ENCODE results near the gene TMPRSS11F. TPM values are rescaled to one million over a fixed set of nuclear protein-coding genes. Genes with fewer than 3 reads are reported as not detected.

The TMPRSS11F gene
- polyA plus RNA-seq, 4 donors: not detected

DNA sequence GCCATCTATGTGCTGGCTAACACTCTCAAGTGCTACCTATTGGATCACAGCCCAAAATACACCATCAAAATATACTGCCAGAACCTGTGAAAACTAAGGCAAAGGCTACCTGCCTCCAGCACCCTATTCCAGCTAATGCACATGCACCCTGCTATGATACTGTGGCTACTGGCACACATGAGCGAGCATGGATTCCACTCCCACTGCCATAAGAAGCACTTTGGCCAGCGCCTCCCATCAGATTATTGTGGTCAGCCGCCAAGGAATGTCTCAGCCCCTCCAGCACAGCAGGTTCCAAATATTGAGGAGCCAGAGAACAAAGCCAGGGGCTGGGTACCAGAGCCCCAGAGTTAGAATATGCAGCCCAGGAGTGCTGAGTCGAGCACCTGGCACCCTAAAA is 32.5 kb upstream of the TMPRSS11F start:
- Histone ChIP-seq H3K36me3 (ENCODE audit: control insufficient read depth in 3 of 3, insufficient read depth in 2 of 3, low read depth in 1 of 3, low read length in 3 of 3) (no peaks in the 10 kb centered on the region), H3K4me1 (ENCODE audit: control insufficient read depth in 3 of 3, insufficient read depth in 2 of 3, low read depth in 1 of 3, low read length in 2 of 3) (no peaks in the 10 kb centered on the region), H3K4me3 (ENCODE audit: low read depth in 1 of 3, low read length in 3 of 3) (no peak overlapping the region), H3K9me3 (ENCODE audit: control insufficient read depth in 2 of 2, insufficient read depth in 1 of 2, low read depth in 1 of 2, low read length in 1 of 2) (no peaks in the 10 kb centered on the region), H3K27ac (ENCODE audit: low read depth in 1 of 3, low read length in 2 of 3) (no peak overlapping the region), H3K27me3 (ENCODE audit: control insufficient read depth in 3 of 3, insufficient read depth in 3 of 3, low read length in 3 of 3) (no peaks in the 10 kb centered on the region)
- FAIRE-seq (no peak), DNase-seq (no peak)
- 41 to 76% (median 60%) methylated on average over 4 of the region's 4 CpGs for WGBS, 3 donors

DNA sequence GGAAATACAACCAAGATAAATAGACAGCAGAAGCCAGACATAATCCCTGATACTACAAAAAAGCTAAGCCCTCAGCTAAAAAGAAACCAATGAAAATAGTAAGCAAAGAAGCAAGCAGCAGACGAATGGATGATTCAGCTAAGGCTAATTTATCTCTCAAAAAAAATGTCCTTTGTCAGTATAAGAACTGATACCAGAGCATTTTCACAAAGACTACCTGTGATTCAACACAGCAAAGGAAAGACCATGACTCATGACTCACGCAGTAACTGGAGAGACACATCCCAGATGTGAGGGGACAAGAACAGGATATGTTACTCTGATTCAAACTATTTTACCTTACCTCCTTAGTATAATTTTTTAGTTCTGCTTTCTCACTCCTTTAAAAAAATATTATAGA is 22.7 kb upstream of the TMPRSS11F start:
- Histone ChIP-seq H3K4me1 (ENCODE audit: control insufficient read depth in 3 of 3, insufficient read depth in 2 of 3, low read depth in 1 of 3, low read length in 2 of 3) (no peaks in the 10 kb centered on the region), H3K36me3 (ENCODE audit: control insufficient read depth in 3 of 3, insufficient read depth in 2 of 3, low read depth in 1 of 3, low read length in 3 of 3) (no peaks in the 10 kb centered on the region), H3K27ac (ENCODE audit: low read depth in 1 of 3, low read length in 2 of 3) (no peak overlapping the region), H3K9me3 (ENCODE audit: control insufficient read depth in 2 of 2, insufficient read depth in 1 of 2, low read depth in 1 of 2, low read length in 1 of 2) (peaks cover 0 to 6% of the 10 kb centered on the region in 2 donors), H3K27me3 (ENCODE audit: control insufficient read depth in 3 of 3, insufficient read depth in 3 of 3, low read length in 3 of 3) (no peaks in the 10 kb centered on the region), H3K4me3 (ENCODE audit: low read depth in 1 of 3, low read length in 3 of 3) (no peak overlapping the region)
- FAIRE-seq (no peak), DNase-seq (no peak)
- whole genome bisulfite sequencing, 3 donors: 30 to 43% (median 36%) methylated on average over 2 of the region's 2 CpGs

GRCh38 chr4:68148800-68149685 is 19.4 kb upstream of the TMPRSS11F start:
- Histone ChIP-seq H3K27me3 (ENCODE audit: control insufficient read depth in 3 of 3, insufficient read depth in 3 of 3, low read length in 3 of 3) (no peaks in the 10 kb centered on the region), H3K4me3 (ENCODE audit: low read depth in 1 of 3, low read length in 3 of 3) (no peak overlapping the region), H3K4me1 (ENCODE audit: control insufficient read depth in 3 of 3, insufficient read depth in 2 of 3, low read depth in 1 of 3, low read length in 2 of 3) (no peaks in the 10 kb centered on the region), H3K36me3 (ENCODE audit: control insufficient read depth in 3 of 3, insufficient read depth in 2 of 3, low read depth in 1 of 3, low read length in 3 of 3) (no peaks in the 10 kb centered on the region), H3K27ac (ENCODE audit: low read depth in 1 of 3, low read length in 2 of 3) (no peak overlapping the region), H3K9me3 (ENCODE audit: control insufficient read depth in 2 of 2, insufficient read depth in 1 of 2, low read depth in 1 of 2, low read length in 1 of 2) (peaks cover 0 to 6% of the 10 kb centered on the region in 2 donors)
- FAIRE-seq: no peak
- WGBS, 3 donors: 68 to 84% (median 74%) methylated on average over 3 of the region's 3 CpGs
- DNase-seq: no peak

DNA sequence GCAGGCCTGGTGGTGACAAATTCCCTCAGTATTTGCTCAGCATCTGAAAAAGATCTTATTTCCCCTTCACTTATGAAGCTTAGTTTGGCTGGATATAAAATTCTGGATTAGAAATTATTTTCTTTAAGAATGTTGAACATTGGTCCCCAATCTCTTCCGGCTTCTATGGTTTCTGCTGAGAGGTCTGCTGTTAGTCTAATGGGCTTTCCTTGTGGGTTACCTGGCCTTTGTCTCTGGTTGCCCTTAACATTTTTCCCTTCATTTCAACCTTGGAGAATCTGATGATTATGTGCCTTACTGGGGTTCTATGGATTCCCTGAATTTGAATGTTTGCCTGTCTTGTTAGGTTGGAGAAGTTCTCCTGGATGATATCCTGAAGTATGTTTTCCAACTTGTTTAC is 17.4 kb upstream of the TMPRSS11F start:
- no peak for FAIRE-seq
- no peaks in the 10 kb centered on the region for H3K4me1 ChIP-seq (ENCODE audit: control insufficient read depth in 3 of 3, insufficient read depth in 2 of 3, low read depth in 1 of 3, low read length in 2 of 3)
- H3K27ac ChIP-seq (ENCODE audit: low read depth in 1 of 3, low read length in 2 of 3): no peak overlapping the region
- no peaks in the 10 kb centered on the region for H3K36me3 ChIP-seq (ENCODE audit: control insufficient read depth in 3 of 3, insufficient read depth in 2 of 3, low read depth in 1 of 3, low read length in 3 of 3)
- H3K4me3 ChIP-seq (ENCODE audit: low read depth in 1 of 3, low read length in 3 of 3): no peak overlapping the region
- peaks cover 0 to 6% of the 10 kb centered on the region in 2 donors for H3K9me3 ChIP-seq (ENCODE audit: control insufficient read depth in 2 of 2, insufficient read depth in 1 of 2, low read depth in 1 of 2, low read length in 1 of 2)
- no peaks in the 10 kb centered on the region for H3K27me3 ChIP-seq (ENCODE audit: control insufficient read depth in 3 of 3, insufficient read depth in 3 of 3, low read length in 3 of 3)
- DNase-seq: no peak
- WGBS, 3 donors: 96 to 100% (median 100%) methylated on average over 1 of the region's 1 CpG

DNA sequence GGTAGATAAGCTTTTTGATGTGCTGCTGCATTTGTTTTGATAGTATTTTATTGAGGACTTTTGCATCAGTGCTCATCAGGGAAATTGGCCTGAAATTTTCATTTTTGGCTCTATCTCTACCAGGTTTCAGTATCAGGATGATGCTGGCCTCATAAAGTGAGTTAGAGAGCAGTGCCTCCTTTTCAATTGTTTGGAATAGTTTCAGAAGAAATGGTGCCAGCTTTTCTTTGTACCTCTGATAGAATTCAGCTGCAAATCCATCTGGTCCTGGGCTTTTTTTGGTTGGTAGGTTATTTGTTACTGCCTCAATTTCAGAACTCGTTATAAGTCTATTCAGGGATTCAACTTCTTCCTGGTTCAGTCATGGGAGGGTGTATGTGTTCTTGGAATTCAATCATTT is 15.6 kb upstream of the TMPRSS11F start:
- H3K36me3 ChIP-seq (ENCODE audit: control insufficient read depth in 3 of 3, insufficient read depth in 2 of 3, low read depth in 1 of 3, low read length in 3 of 3): no peaks in the 10 kb centered on the region
- FAIRE-seq: no peak
- WGBS, 3 donors: 66 to 83% (median 74%) methylated on average over 1 of the region's 1 CpG

DNA sequence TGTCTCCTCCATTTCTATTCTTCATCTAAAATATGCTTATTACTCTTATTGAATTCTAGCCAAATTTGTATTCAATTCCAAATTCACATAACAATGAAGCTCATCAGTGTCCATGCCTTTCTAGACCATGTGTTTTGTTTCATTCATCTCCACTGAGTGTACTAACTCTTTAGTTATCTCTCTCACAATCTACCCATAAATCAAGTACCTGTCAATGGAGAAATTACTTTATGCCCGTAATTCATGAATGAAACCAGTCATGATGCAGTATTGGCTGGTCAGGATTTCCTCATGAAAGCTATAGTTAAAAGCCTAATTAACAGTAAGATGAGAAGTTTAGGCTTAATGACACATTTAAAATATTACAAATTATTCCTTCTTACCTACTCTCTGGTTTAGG is 12.2 kb upstream of the TMPRSS11F start:
- 3 to 45% (median 24%) methylated on average over 1 of the region's 1 CpG for WGBS, 3 donors
- H3K4me1 ChIP-seq (ENCODE audit: control insufficient read depth in 3 of 3, insufficient read depth in 2 of 3, low read depth in 1 of 3, low read length in 2 of 3): no peaks in the 10 kb centered on the region
- no peak overlapping the region for H3K27ac ChIP-seq (ENCODE audit: low read depth in 1 of 3, low read length in 2 of 3)
- FAIRE-seq: no peak
- H3K36me3 ChIP-seq (ENCODE audit: control insufficient read depth in 3 of 3, insufficient read depth in 2 of 3, low read depth in 1 of 3, low read length in 3 of 3): no peaks in the 10 kb centered on the region
- DNase-seq: no peak
- no peak overlapping the region for H3K4me3 ChIP-seq (ENCODE audit: low read depth in 1 of 3, low read length in 3 of 3)
- no peaks in the 10 kb centered on the region for H3K9me3 ChIP-seq (ENCODE audit: control insufficient read depth in 2 of 2, insufficient read depth in 1 of 2, low read depth in 1 of 2, low read length in 1 of 2)
- H3K27me3 ChIP-seq (ENCODE audit: control insufficient read depth in 3 of 3, insufficient read depth in 3 of 3, low read length in 3 of 3): no peaks in the 10 kb centered on the region

More for the DNA sequence above, 15.6 kb upstream of the TMPRSS11F start:
- H3K9me3 ChIP-seq (ENCODE audit: control insufficient read depth in 2 of 2, insufficient read depth in 1 of 2, low read depth in 1 of 2, low read length in 1 of 2): peaks cover 0 to 6% of the 10 kb centered on the region in 2 donors
- H3K27me3 ChIP-seq (ENCODE audit: control insufficient read depth in 3 of 3, insufficient read depth in 3 of 3, low read length in 3 of 3): no peaks in the 10 kb centered on the region
- H3K4me3 ChIP-seq (ENCODE audit: low read depth in 1 of 3, low read length in 3 of 3): no peak overlapping the region
- no peak overlapping the region for H3K27ac ChIP-seq (ENCODE audit: low read depth in 1 of 3, low read length in 2 of 3)
- H3K4me1 ChIP-seq (ENCODE audit: control insufficient read depth in 3 of 3, insufficient read depth in 2 of 3, low read depth in 1 of 3, low read length in 2 of 3): no peaks in the 10 kb centered on the region
- DNase-seq: no peak

DNA sequence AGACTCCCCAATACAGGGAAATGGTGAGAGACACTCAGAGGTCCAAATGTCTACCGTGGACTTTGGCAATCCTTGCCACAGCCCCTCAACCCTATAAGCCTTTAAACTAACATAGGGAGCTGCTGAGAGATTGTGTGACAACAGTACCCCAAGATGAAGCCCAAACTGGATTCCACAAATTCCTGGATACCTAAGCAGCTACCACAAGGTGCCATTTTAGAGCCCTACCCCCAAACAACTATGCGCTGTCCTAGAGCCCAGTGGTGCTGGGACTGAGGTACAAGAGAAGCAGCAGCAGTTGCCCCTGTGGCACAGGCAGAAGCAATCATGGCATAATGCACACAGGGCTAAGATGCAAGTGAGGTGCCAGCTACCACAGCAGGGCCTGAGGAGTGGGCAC is 2.7 kb upstream of the TMPRSS11F start:
- H3K4me1 ChIP-seq (ENCODE audit: control insufficient read depth in 3 of 3, insufficient read depth in 2 of 3, low read depth in 1 of 3, low read length in 2 of 3): no peaks in the 10 kb centered on the region
- H3K27ac ChIP-seq (ENCODE audit: low read depth in 1 of 3, low read length in 2 of 3): no peak overlapping the region
- no peaks in the 10 kb centered on the region for H3K36me3 ChIP-seq (ENCODE audit: control insufficient read depth in 3 of 3, insufficient read depth in 2 of 3, low read depth in 1 of 3, low read length in 3 of 3)
- DNase-seq (no peak), FAIRE-seq (no peak)
- H3K4me3 ChIP-seq (ENCODE audit: low read depth in 1 of 3, low read length in 3 of 3): no peak overlapping the region
- no peaks in the 10 kb centered on the region for H3K27me3 ChIP-seq (ENCODE audit: control insufficient read depth in 3 of 3, insufficient read depth in 3 of 3, low read length in 3 of 3)
- 62 to 90% (median 76%) methylated on average over 2 of the region's 2 CpGs for WGBS, 3 donors
- H3K9me3 ChIP-seq (ENCODE audit: control insufficient read depth in 2 of 2, insufficient read depth in 1 of 2, low read depth in 1 of 2, low read length in 1 of 2): no peaks in the 10 kb centered on the region

- Histone ChIP-seq H3K4me3 (ENCODE audit: low read depth in 1 of 3, low read length in 3 of 3) (no peak overlapping the region), H3K27ac (ENCODE audit: low read depth in 1 of 3, low read length in 2 of 3) (no peak overlapping the region), H3K36me3 (ENCODE audit: control insufficient read depth in 3 of 3, insufficient read depth in 2 of 3, low read depth in 1 of 3, low read length in 3 of 3) (no peaks in the 10 kb centered on the region), H3K9me3 (ENCODE audit: control insufficient read depth in 2 of 2, insufficient read depth in 1 of 2, low read depth in 1 of 2, low read length in 1 of 2) (no peaks in the 10 kb centered on the region), H3K4me1 (ENCODE audit: control insufficient read depth in 3 of 3, insufficient read depth in 2 of 3, low read depth in 1 of 3, low read length in 2 of 3) (no peaks in the 10 kb centered on the region), H3K27me3 (ENCODE audit: control insufficient read depth in 3 of 3, insufficient read depth in 3 of 3, low read length in 3 of 3) (no peaks in the 10 kb centered on the region)
- no peak for FAIRE-seq
- 93 to 94% (median 94%) methylated on average over 9 of the region's 9 CpGs for WGBS, 3 donors
- no peak for DNase-seq
Observed at GRCh38 chr4:68124262-68124661, 5.4 kb downstream of the TMPRSS11F start.

DNA sequence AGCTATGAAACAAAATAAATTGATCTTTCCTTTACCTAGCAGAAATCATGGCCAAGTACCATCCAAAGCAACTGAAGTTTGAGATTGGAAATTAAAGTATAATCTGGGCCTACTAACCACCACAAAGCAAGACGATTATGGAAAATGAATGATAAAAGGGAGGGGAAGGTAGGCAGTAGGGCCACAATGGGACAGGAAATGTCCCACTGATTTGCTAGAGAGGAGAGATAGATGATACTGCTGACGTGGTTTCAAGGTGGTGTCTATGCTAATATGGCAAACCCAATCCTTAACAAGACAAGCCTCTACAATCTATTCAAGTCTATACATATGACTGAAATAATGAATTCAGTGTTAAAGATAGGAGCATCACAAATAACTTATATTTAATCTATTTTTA is 6.1 kb downstream of the TMPRSS11F start:
- DNase-seq: no peak
- WGBS, 3 donors: 61 to 78% (median 77%) methylated on average over 2 of the region's 2 CpGs
- Histone ChIP-seq H3K4me3 (ENCODE audit: low read depth in 1 of 3, low read length in 3 of 3) (no peak overlapping the region), H3K4me1 (ENCODE audit: control insufficient read depth in 3 of 3, insufficient read depth in 2 of 3, low read depth in 1 of 3, low read length in 2 of 3) (no peaks in the 10 kb centered on the region), H3K27me3 (ENCODE audit: control insufficient read depth in 3 of 3, insufficient read depth in 3 of 3, low read length in 3 of 3) (no peaks in the 10 kb centered on the region), H3K27ac (ENCODE audit: low read depth in 1 of 3, low read length in 2 of 3) (no peak overlapping the region), H3K9me3 (ENCODE audit: control insufficient read depth in 2 of 2, insufficient read depth in 1 of 2, low read depth in 1 of 2, low read length in 1 of 2) (no peaks in the 10 kb centered on the region), H3K36me3 (ENCODE audit: control insufficient read depth in 3 of 3, insufficient read depth in 2 of 3, low read depth in 1 of 3, low read length in 3 of 3) (no peaks in the 10 kb centered on the region)
- no peak for FAIRE-seq
